Stimulated activated naive B cell treated with anti-CD40 and anti-IgM and Interleukin-4, amounts not matched to agents 10 μg/mL and 1 μg/mL and 100 μg/mL, for 72 hours (primary cell): ENCODE results near the gene TDRD3.

Experiments
- ATAC-seq, 2 donors: fragments of 150-1000 bp; cut with Tn5 transposase; replicated peaks; 2 replicates each; pipeline ENCODE4 v1.10.0; 2021; ENCODE audit warnings: moderate library complexity in 1 of 2
- DNase-seq: peaks from one replicate; pipeline ENCODE4 v3.0.0; 2021
- H3K27ac Mint-ChIP-seq: one replicate; pipeline ENCODE4 v1.8.0; 2022; ENCODE audit warnings: mild to moderate bottlenecking, mixed read lengths
- H3K27me3 Mint-ChIP-seq, 2 donors: one replicate each; pipeline ENCODE4 v1.8.0; 2022; ENCODE audit warnings: mixed read lengths in 2 of 2
- H3K36me3 Mint-ChIP-seq, 2 donors: one replicate each; pipeline ENCODE4 v1.8.0; 2022; ENCODE audit warnings: mixed read lengths in 2 of 2, mild to moderate bottlenecking in 1 of 2
- H3K4me1 Mint-ChIP-seq, 2 donors: one replicate each; pipeline ENCODE4 v1.8.0; 2022; ENCODE audit warnings: mixed read lengths in 2 of 2, mild to moderate bottlenecking in 1 of 2
- H3K4me3 Mint-ChIP-seq, 2 donors: one replicate each; pipeline ENCODE4 v1.8.0; 2022; ENCODE audit warnings: mild to moderate bottlenecking in 2 of 2, mixed read lengths in 2 of 2, moderate library complexity in 1 of 2
- H3K9me3 Mint-ChIP-seq, 2 donors: one replicate each; pipeline ENCODE4 v1.8.0; 2022; ENCODE audit warnings: mixed read lengths in 2 of 2, mild to moderate bottlenecking in 1 of 2

The TDRD3 gene

GRCh38 chr13:60519496-60519895 is 122.5 kb downstream of the TDRD3 start:
- ATAC-seq (no peak), DNase-seq (no peak)
- no peaks in the 10 kb centered on the region for H3K4me1 Mint-ChIP-seq
- peaks cover 12 to 18% of the 10 kb centered on the region in 2 donors for H3K36me3 Mint-ChIP-seq
- no peak overlapping the region for H3K27ac Mint-ChIP-seq
- no peaks in the 10 kb centered on the region for H3K9me3 Mint-ChIP-seq
- H3K4me3 Mint-ChIP-seq, result no peak overlapping the region
- no peaks in the 10 kb centered on the region for H3K27me3 Mint-ChIP-seq

- H3K4me1 Mint-ChIP-seq, result no peaks in the 10 kb centered on the region
- H3K9me3 Mint-ChIP-seq, result no peaks in the 10 kb centered on the region
- H3K4me3 Mint-ChIP-seq, result no peak overlapping the region
- peaks cover 8 to 12% of the 10 kb centered on the region in 2 donors for H3K36me3 Mint-ChIP-seq
- ATAC-seq (no peak), DNase-seq (no peak)
- H3K27ac Mint-ChIP-seq, result no peak overlapping the region
- no peaks in the 10 kb centered on the region for H3K27me3 Mint-ChIP-seq
These were observed 124.0 kb downstream of the TDRD3 start for GRCh38 chr13:60520902-60521569.

GRCh38 chr13:60538566-60538965 is 141.5 kb downstream of the TDRD3 start:
- DNase-seq, result no peak

GRCh38 chr13:60540276-60540675 is 143.3 kb downstream of the TDRD3 start:
- H3K4me3 Mint-ChIP-seq, result no peak overlapping the region
- H3K4me1 Mint-ChIP-seq, result no peaks in the 10 kb centered on the region
- DNase-seq (no peak), ATAC-seq (no peak)
- H3K27me3 Mint-ChIP-seq, result no peaks in the 10 kb centered on the region
- H3K27ac Mint-ChIP-seq, result no peak overlapping the region
- H3K9me3 Mint-ChIP-seq, result no peaks in the 10 kb centered on the region
- H3K36me3 Mint-ChIP-seq, result peaks cover 10 to 21% of the 10 kb centered on the region in 2 donors

More at GRCh38 chr13:60538566-60538965, 141.5 kb downstream of the TDRD3 start:
- H3K4me3 Mint-ChIP-seq, result no peak overlapping the region
- no peaks in the 10 kb centered on the region for H3K27me3 Mint-ChIP-seq
- no peaks in the 10 kb centered on the region for H3K4me1 Mint-ChIP-seq
- ATAC-seq, result no peak
- no peak overlapping the region for H3K27ac Mint-ChIP-seq
- H3K9me3 Mint-ChIP-seq, result no peaks in the 10 kb centered on the region
- H3K36me3 Mint-ChIP-seq, result peaks cover 10 to 17% of the 10 kb centered on the region in 2 donors

GRCh38 chr13:60562096-60562780 is 165.2 kb downstream of the TDRD3 start:
- Mint-ChIP-seq H3K36me3 (peaks cover 6 to 18% of the 10 kb centered on the region in 2 donors), H3K4me3 (no peak overlapping the region), H3K9me3 (no peaks in the 10 kb centered on the region), H3K27ac (no peak overlapping the region), H3K4me1 (no peaks in the 10 kb centered on the region), H3K27me3 (no peaks in the 10 kb centered on the region)
- ATAC-seq (no peak), DNase-seq (no peak)

GRCh38 chr13:60571571-60571970 is 174.6 kb downstream of the TDRD3 start:
- Mint-ChIP-seq H3K36me3 (peaks cover 27 to 54% of the 10 kb centered on the region in 2 donors), H3K9me3 (peaks cover 4% of the 10 kb centered on the region in 2 donors), H3K4me1 (no peaks in the 10 kb centered on the region), H3K27ac (no peak overlapping the region), H3K4me3 (no peak overlapping the region), H3K27me3 (no peaks in the 10 kb centered on the region)
- ATAC-seq, result no peak
- no peak for DNase-seq

GRCh38 chr13:60572003-60572798 is 175.2 kb downstream of the TDRD3 start:
- Mint-ChIP-seq H3K4me3 (no peak overlapping the region), H3K27ac (no peak overlapping the region), H3K27me3 (no peaks in the 10 kb centered on the region), H3K4me1 (no peaks in the 10 kb centered on the region), H3K36me3 (peaks cover 27 to 48% of the 10 kb centered on the region in 2 donors), H3K9me3 (peaks cover 4% of the 10 kb centered on the region in 2 donors)
- DNase-seq (no peak), ATAC-seq (no peak)

- no peak overlapping the region for H3K27ac Mint-ChIP-seq
- ATAC-seq (no peak), DNase-seq (no peak)
- peaks cover 4% of the 10 kb centered on the region in 2 donors for H3K9me3 Mint-ChIP-seq
- peaks cover 27 to 45% of the 10 kb centered on the region in 2 donors for H3K36me3 Mint-ChIP-seq
- no peaks in the 10 kb centered on the region for H3K27me3 Mint-ChIP-seq
- H3K4me3 Mint-ChIP-seq, result no peak overlapping the region
- H3K4me1 Mint-ChIP-seq, result no peaks in the 10 kb centered on the region
These were observed 175.8 kb downstream of the TDRD3 start for GRCh38 chr13:60572855-60573254.

GRCh38 chr13:60574735-60575134 is 177.7 kb downstream of the TDRD3 start:
- no peak overlapping the region for H3K4me3 Mint-ChIP-seq

GRCh38 chr13:60575142-60575541 is 178.1 kb downstream of the TDRD3 start:
- Mint-ChIP-seq H3K27ac (no peak overlapping the region), H3K4me1 (no peaks in the 10 kb centered on the region), H3K36me3 (peaks cover 13 to 25% of the 10 kb centered on the region in 2 donors), H3K27me3 (no peaks in the 10 kb centered on the region), H3K9me3 (peaks cover 0 to 2% of the 10 kb centered on the region in 2 donors), H3K4me3 (no peak overlapping the region)
- DNase-seq (no peak), ATAC-seq (no peak)

More at GRCh38 chr13:60574735-60575134, 177.7 kb downstream of the TDRD3 start:
- Mint-ChIP-seq H3K27ac (no peak overlapping the region), H3K9me3 (peaks cover 0 to 2% of the 10 kb centered on the region in 2 donors), H3K36me3 (peaks cover 15 to 29% of the 10 kb centered on the region in 2 donors), H3K27me3 (no peaks in the 10 kb centered on the region), H3K4me1 (no peaks in the 10 kb centered on the region)
- ATAC-seq, result no peak
- no peak for DNase-seq

GRCh38 chr13:60577761-60578160 is 180.7 kb downstream of the TDRD3 start:
- no peaks in the 10 kb centered on the region for H3K4me1 Mint-ChIP-seq
- DNase-seq, result no peak
- H3K36me3 Mint-ChIP-seq, result peaks cover 10 to 16% of the 10 kb centered on the region in 2 donors
- peaks cover 0 to 2% of the 10 kb centered on the region in 2 donors for H3K9me3 Mint-ChIP-seq
- no peak overlapping the region for H3K4me3 Mint-ChIP-seq
- ATAC-seq, result no peak
- H3K27me3 Mint-ChIP-seq, result no peaks in the 10 kb centered on the region
- H3K27ac Mint-ChIP-seq, result no peak overlapping the region

- Mint-ChIP-seq H3K27me3 (no peaks in the 10 kb centered on the region), H3K4me1 (no peaks in the 10 kb centered on the region), H3K9me3 (peaks cover 11 to 12% of the 10 kb centered on the region in 2 donors), H3K4me3 (no peak overlapping the region), H3K36me3 (no peaks in the 10 kb centered on the region), H3K27ac (no peak overlapping the region)
- DNase-seq, result no peak
- ATAC-seq, result no peak
These were observed 186.3 kb downstream of the TDRD3 start for GRCh38 chr13:60583196-60583888.

GRCh38 chr13:60583911-60584753 is 187.1 kb downstream of the TDRD3 start:
- ATAC-seq, result peak; percentile 39 to 74
- no peak overlapping the region for H3K4me3 Mint-ChIP-seq
- peaks cover 9 to 12% of the 10 kb centered on the region in 2 donors for H3K9me3 Mint-ChIP-seq
- H3K4me1 Mint-ChIP-seq, result no peaks in the 10 kb centered on the region
- no peak overlapping the region for H3K27ac Mint-ChIP-seq
- DNase-seq, result no peak
- no peaks in the 10 kb centered on the region for H3K27me3 Mint-ChIP-seq
- H3K36me3 Mint-ChIP-seq, result no peaks in the 10 kb centered on the region
